ENCODE measurements around the gene DERA.

Gene DERA

DNA sequence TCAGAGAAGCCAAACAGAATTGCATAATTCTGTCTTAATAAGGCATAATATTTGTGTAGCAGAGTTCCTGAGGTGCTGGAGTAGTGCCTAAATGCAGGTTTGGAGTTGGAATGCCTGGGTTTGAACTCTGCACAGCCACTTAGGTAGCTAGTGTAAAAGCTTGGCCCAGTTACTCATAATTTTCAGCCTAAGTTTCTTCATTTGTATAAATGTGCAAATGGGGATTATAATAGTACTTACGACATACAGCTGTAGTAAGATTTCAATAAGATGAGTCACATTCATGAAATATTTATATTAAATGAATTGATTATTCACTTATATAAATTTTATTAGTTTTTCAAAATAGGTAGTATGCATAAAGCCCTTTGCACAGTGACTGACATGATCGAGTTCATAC lies 175.8 kb downstream of the DERA start:
- no peak for DNase-seq

Data from CD4-positive, alpha-beta T cell treated with Interleukin-12 subunit alpha and Interleukin-12 subunit beta, for 1 hour (primary cell).